ENCODE data around the gene CTAGE1. TPM values are rescaled to one million over a fixed set of nuclear protein-coding genes. Genes with fewer than 3 reads are reported as not detected.

The CTAGE1 gene, protein sequence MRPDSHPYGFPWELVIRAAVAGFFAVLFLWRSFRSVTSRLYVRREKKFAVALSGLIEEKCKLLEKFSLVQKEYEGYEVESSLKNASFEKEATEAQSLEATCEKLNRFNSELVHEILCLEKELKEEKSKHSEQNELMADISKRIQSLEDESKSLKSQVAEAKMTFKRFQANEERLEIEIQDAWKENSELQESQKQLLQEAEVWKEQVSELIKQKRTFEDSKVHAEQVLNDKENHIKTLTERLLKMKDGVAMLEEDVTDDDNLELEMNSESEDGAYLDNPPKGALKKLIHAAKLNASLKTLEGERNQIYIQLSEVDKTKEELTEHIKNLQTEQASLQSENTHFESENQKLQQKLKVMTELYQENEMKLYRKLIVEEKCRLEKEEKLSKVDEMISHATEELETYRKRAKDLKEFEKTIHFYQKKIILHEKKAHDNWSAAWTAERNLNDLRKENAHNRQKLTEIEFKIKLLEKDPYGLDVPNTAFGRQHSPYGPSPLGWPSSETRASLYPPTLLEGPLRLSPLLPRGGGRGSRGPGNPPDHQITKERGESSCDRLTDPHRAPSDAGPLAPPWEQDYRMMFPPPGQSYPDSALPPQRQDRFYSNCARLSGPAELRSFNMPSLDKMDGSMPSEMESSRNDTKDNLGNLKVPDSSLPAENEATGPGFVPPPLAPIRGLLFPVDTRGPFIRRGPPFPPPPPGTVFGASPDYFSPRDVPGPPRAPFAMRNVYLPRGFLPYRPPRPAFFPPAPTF
- total RNA-seq (0.12 and 0.47 TPM in 2 replicates), polyA plus RNA-seq (0.60 TPM in 1 of 2 replicates, not detected in the other)

GRCh38 chr18:22417496-22418188 is at the start of gene CTAGE1:
TSS of gene CTAGE1 (minus strand) at chr18:22417915. CDS start at chr18:22417811, 104 bp downstream.
- Histone ChIP-seq H4K20me1 (ENCODE audit: insufficient read depth, poor library complexity, severe bottlenecking) (no peaks in the 10 kb centered on the region), H3K9me3 (ENCODE audit: low read depth) (no peaks in the 10 kb centered on the region), H3K4me2 (no peak within 1 kb of the TSS), H3K27ac (no peak within 1 kb of the TSS), H3K4me3 (no peak within 1 kb of the TSS), H3K4me1 (ENCODE audit: insufficient read depth) (no peaks in the 10 kb centered on the region), H3K9me2 (replicated peaks; ENCODE audit: insufficient read depth) (no peaks in the 10 kb centered on the region), H3K27me3 (no peaks in the 10 kb centered on the region), H3K79me2 (no peaks in the 10 kb centered on the region), H2AFZ (no peak within 1 kb of the TSS), H3K36me3 (replicated peaks; ENCODE audit: insufficient read depth, low read depth) (no peaks in the 10 kb centered on the region)
- 81% methylated on average over 24 of the region's 24 CpGs for WGBS (ENCODE audit: low lambda C conversion rate, missing lambda C conversion rate)
- no peak for TF ChIP-seq EZH2phosphoT487 (IDR thresholded peaks at IDR 0.05; ENCODE audit: low read depth, severe bottlenecking, unreplicated experiment)
- no peak for TF ChIP-seq CTCF (IDR thresholded peaks at IDR 0.05; ENCODE audit: poor library complexity)
- TF ChIP-seq EZH2 (IDR thresholded peaks at IDR 0.05; ENCODE audit: borderline replicate concordance) = no peak
- DNase-seq (ENCODE audit: low spot score) = no peak

- Histone ChIP-seq H4K20me1 (ENCODE audit: insufficient read depth, poor library complexity, severe bottlenecking) (no peaks in the 10 kb centered on the region), H3K27me3 (no peaks in the 10 kb centered on the region), H2AFZ (no peak overlapping the region), H3K36me3 (replicated peaks; ENCODE audit: insufficient read depth, low read depth) (no peaks in the 10 kb centered on the region), H3K4me3 (no peak overlapping the region), H3K4me2 (peak overlapping the region; percentile 41), H3K27ac (peak overlapping the region; percentile 67), H3K79me2 (no peaks in the 10 kb centered on the region), H3K4me1 (ENCODE audit: insufficient read depth) (peaks cover 52% of the 10 kb centered on the region), H3K9me3 (ENCODE audit: low read depth) (no peaks in the 10 kb centered on the region), H3K9me2 (replicated peaks; ENCODE audit: insufficient read depth) (no peaks in the 10 kb centered on the region)
- 30% methylated on average over 3 of the region's 3 CpGs for WGBS (ENCODE audit: low lambda C conversion rate, missing lambda C conversion rate)
- no peak for TF ChIP-seq EZH2 (IDR thresholded peaks at IDR 0.05; ENCODE audit: borderline replicate concordance)
- no peak for TF ChIP-seq EZH2phosphoT487 (IDR thresholded peaks at IDR 0.05; ENCODE audit: low read depth, severe bottlenecking, unreplicated experiment)
- no peak for TF ChIP-seq CTCF (IDR thresholded peaks at IDR 0.05; ENCODE audit: poor library complexity)
- peak; percentile 69 for DNase-seq (ENCODE audit: low spot score)
These were observed 49.1 kb upstream of the CTAGE1 start for GRCh38 chr18:22466608-22467395.

GRCh38 chr18:22465859-22466457 is 48.2 kb upstream of the CTAGE1 start:
- no peak overlapping the region for H3K4me3 ChIP-seq
- peak overlapping the region; percentile 41 for H3K4me2 ChIP-seq
- no peaks in the 10 kb centered on the region for H4K20me1 ChIP-seq (ENCODE audit: insufficient read depth, poor library complexity, severe bottlenecking)
- peak; percentile 83 for DNase-seq (ENCODE audit: low spot score)
- peaks cover 44% of the 10 kb centered on the region for H3K4me1 ChIP-seq (ENCODE audit: insufficient read depth)
- peak overlapping the region; percentile 71 for H3K27ac ChIP-seq
- H2AFZ ChIP-seq = no peak overlapping the region
- H3K36me3 ChIP-seq (replicated peaks; ENCODE audit: insufficient read depth, low read depth) = no peaks in the 10 kb centered on the region
- no peaks in the 10 kb centered on the region for H3K9me3 ChIP-seq (ENCODE audit: low read depth)
- H3K27me3 ChIP-seq = no peaks in the 10 kb centered on the region
- WGBS (ENCODE audit: low lambda C conversion rate, missing lambda C conversion rate) = 45% methylated on average over 3 of the region's 3 CpGs
- H3K79me2 ChIP-seq = no peaks in the 10 kb centered on the region
- no peak for TF ChIP-seq EZH2phosphoT487 (IDR thresholded peaks at IDR 0.05; ENCODE audit: low read depth, severe bottlenecking, unreplicated experiment)
- no peak for TF ChIP-seq CTCF (IDR thresholded peaks at IDR 0.05; ENCODE audit: poor library complexity)
- TF ChIP-seq EZH2 (IDR thresholded peaks at IDR 0.05; ENCODE audit: borderline replicate concordance) = no peak
- no peaks in the 10 kb centered on the region for H3K9me2 ChIP-seq (replicated peaks; ENCODE audit: insufficient read depth)

Data from hepatocyte (in vitro differentiated cells).